Measurements from ENCODE around the gene PGGT1B.

PGGT1B gene

DNA sequence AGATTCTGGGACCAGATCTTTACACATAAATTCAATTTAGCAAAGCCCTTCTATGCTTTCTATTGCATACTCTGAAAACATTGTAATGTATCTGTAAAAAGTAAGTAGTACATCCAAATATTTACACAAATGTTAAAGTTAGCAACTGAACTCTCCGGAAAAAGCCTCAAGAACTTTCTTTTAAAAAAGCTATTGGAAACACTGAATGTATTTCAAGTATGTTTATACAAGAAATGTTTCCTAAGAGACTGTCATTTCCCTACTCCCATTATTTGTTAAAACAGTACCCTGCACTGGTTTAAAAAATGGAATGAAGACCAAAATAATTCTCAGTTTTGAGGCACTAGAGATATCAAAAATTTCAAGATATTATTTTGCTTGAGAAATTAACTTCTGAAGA lies 48.1 kb downstream of the PGGT1B start:
- no peaks in the 10 kb centered on the region for H3K4me1 ChIP-seq (ENCODE audit: control insufficient read depth, insufficient read depth, low read length, poor library complexity, severe bottlenecking)
- H3K27ac ChIP-seq (ENCODE audit: low read depth, low read length, severe bottlenecking): no peak overlapping the region
- peaks cover 24% of the 10 kb centered on the region for H3K36me3 ChIP-seq (ENCODE audit: control insufficient read depth, insufficient read depth, low read length)
- no peak overlapping the region for H3K4me3 ChIP-seq (ENCODE audit: extremely low read depth, insufficient read depth, low read length, poor library complexity, severe bottlenecking)
- WGBS, 2 experiments (ENCODE audit: insufficient coverage in 2 of 2): no CpG with 5 or more reads among the region's 1 CpG
- H3K9me3 ChIP-seq (ENCODE audit: control insufficient read depth, low read length): no peaks in the 10 kb centered on the region

DNA sequence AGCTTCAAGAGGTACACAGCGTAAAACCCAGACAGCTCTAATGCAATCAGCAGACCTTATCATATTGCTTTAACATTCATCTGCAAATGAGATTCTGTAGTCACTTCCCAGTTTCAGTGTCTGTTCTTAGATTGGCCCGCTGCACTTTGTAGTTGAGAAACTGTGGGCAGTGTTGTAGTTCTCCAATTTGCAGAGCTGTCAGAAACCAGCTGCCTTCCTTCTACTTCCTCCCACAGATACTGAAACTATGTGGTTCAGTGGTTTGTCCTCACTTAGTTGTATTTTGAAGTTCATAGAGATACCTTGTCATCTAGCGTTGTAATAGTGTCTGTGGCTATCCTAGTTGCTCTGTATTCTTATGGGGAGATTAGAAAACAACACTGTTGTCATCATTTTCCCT lies 53.4 kb downstream of the PGGT1B start:
- Histone ChIP-seq H3K4me3 (ENCODE audit: extremely low read depth, insufficient read depth, low read length, poor library complexity, severe bottlenecking) (no peak overlapping the region), H3K4me1 (ENCODE audit: control insufficient read depth, insufficient read depth, low read length, poor library complexity, severe bottlenecking) (no peaks in the 10 kb centered on the region), H3K27ac (ENCODE audit: low read depth, low read length, severe bottlenecking) (no peak overlapping the region), H3K9me3 (ENCODE audit: control insufficient read depth, low read length) (no peaks in the 10 kb centered on the region), H3K36me3 (ENCODE audit: control insufficient read depth, insufficient read depth, low read length) (peaks cover 11% of the 10 kb centered on the region)
- WGBS, 2 experiments (ENCODE audit: insufficient coverage in 2 of 2): 91% methylated on average over 1 of the region's 3 CpGs; no CpG with 5 or more reads in 1 of the 2 experiments

DNA sequence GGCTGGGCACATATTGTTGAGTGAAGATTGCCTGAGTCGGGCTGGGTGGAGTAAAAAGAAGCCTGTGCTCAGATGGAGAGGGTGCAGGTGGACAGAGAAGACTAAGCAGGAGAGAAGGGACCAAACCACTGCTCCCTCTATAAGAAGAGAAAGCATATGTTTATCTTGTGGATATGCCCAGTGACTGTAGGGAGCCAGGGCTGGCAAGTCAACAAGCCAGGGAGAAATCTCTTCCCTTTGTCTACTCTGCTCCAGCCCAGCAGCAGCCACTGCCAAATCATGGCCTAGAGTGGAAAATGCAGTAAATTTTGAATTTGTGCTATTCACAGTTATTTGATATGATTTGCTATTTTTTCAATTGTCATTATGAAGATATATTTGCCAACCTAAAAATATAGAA lies 59.7 kb downstream of the PGGT1B start:
- 100% methylated on average over 1 of the region's 1 CpG; no CpG with 5 or more reads in 1 of the 2 experiments for WGBS, 2 experiments (ENCODE audit: insufficient coverage in 2 of 2)
- no peaks in the 10 kb centered on the region for H3K9me3 ChIP-seq (ENCODE audit: control insufficient read depth, low read length)
- no peaks in the 10 kb centered on the region for H3K4me1 ChIP-seq (ENCODE audit: control insufficient read depth, insufficient read depth, low read length, poor library complexity, severe bottlenecking)
- H3K27ac ChIP-seq (ENCODE audit: low read depth, low read length, severe bottlenecking): no peak overlapping the region
- H3K36me3 ChIP-seq (ENCODE audit: control insufficient read depth, insufficient read depth, low read length): no peaks in the 10 kb centered on the region
- H3K4me3 ChIP-seq (ENCODE audit: extremely low read depth, insufficient read depth, low read length, poor library complexity, severe bottlenecking): no peak overlapping the region

DNA sequence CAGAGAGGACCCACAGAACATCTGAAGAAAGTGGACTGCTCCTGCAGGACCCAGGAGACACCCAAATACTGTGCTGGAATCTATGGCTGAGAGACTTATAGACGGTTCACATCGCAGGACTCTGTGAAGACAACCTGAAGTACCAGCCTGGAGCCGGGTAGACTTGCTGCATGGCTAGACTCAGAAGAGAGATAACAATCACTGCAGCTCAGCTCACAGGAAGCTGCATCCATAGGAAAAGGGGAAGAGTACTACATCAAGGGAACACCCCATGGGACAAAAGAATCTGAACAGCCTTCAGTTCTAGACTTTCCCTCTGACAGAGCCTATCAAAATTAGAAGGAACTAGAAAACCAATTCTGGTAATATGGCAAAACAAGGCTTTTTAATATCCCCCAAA lies 66.5 kb downstream of the PGGT1B start:
- Histone ChIP-seq H3K4me1 (ENCODE audit: control insufficient read depth, insufficient read depth, low read length, poor library complexity, severe bottlenecking) (no peaks in the 10 kb centered on the region), H3K36me3 (ENCODE audit: control insufficient read depth, insufficient read depth, low read length) (no peaks in the 10 kb centered on the region)
- WGBS, 2 experiments (ENCODE audit: insufficient coverage in 2 of 2): 90% methylated on average over 3 of the region's 3 CpGs

DNA sequence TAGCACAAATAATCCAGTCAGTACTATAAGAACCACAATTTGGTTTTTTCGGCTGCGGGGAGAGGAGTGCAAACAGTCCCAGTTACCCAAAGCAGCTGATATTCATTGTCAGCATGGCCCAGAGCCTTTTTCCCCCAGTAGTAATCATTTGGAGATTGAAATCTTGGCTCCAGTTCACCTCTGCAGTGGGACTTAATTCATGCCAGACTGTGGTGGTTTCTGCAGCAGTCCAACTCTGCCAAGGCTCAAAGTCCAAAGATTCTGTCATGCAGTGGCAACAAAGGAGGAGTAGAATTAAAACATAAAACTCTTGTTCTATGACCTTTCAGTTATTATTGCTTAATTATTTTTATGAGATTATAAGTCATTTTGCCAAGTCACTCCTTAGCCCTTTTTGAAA lies 68.0 kb downstream of the PGGT1B start:
- Histone ChIP-seq H3K27ac (ENCODE audit: low read depth, low read length, severe bottlenecking) (no peak overlapping the region), H3K9me3 (ENCODE audit: control insufficient read depth, low read length) (no peaks in the 10 kb centered on the region), H3K4me1 (ENCODE audit: control insufficient read depth, insufficient read depth, low read length, poor library complexity, severe bottlenecking) (no peaks in the 10 kb centered on the region), H3K36me3 (ENCODE audit: control insufficient read depth, insufficient read depth, low read length) (no peaks in the 10 kb centered on the region), H3K4me3 (ENCODE audit: extremely low read depth, insufficient read depth, low read length, poor library complexity, severe bottlenecking) (no peak overlapping the region)
- 85% methylated on average over 2 of the region's 2 CpGs; no CpG with 5 or more reads in 1 of the 2 experiments for WGBS, 2 experiments (ENCODE audit: insufficient coverage in 2 of 2)

More for the DNA sequence above, 66.5 kb downstream of the PGGT1B start:
- Histone ChIP-seq H3K9me3 (ENCODE audit: control insufficient read depth, low read length) (no peaks in the 10 kb centered on the region), H3K27ac (ENCODE audit: low read depth, low read length, severe bottlenecking) (no peak overlapping the region), H3K4me3 (ENCODE audit: extremely low read depth, insufficient read depth, low read length, poor library complexity, severe bottlenecking) (no peak overlapping the region)

DNA sequence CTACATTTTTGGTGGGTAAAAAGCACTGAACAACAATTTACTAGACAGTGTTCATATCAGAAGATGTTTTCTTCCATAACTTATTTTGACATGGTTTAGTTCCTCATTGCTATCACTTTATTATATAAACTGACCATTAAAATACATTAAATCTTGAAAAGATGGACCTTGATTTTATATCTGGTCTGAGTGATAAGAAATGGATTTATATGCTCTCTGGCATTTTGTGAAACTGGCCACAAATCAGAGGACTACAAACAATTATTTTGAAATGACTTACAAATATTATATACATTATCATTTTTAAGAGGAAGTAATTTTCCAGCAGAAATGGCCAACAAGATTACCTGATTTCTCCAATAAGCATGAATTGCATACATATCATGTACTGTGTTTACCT lies 69.4 kb downstream of the PGGT1B start:
- Histone ChIP-seq H3K4me1 (ENCODE audit: control insufficient read depth, insufficient read depth, low read length, poor library complexity, severe bottlenecking) (no peaks in the 10 kb centered on the region), H3K4me3 (ENCODE audit: extremely low read depth, insufficient read depth, low read length, poor library complexity, severe bottlenecking) (no peak overlapping the region), H3K9me3 (ENCODE audit: control insufficient read depth, low read length) (no peaks in the 10 kb centered on the region), H3K27ac (ENCODE audit: low read depth, low read length, severe bottlenecking) (no peak overlapping the region), H3K36me3 (ENCODE audit: control insufficient read depth, insufficient read depth, low read length) (no peaks in the 10 kb centered on the region)

DNA sequence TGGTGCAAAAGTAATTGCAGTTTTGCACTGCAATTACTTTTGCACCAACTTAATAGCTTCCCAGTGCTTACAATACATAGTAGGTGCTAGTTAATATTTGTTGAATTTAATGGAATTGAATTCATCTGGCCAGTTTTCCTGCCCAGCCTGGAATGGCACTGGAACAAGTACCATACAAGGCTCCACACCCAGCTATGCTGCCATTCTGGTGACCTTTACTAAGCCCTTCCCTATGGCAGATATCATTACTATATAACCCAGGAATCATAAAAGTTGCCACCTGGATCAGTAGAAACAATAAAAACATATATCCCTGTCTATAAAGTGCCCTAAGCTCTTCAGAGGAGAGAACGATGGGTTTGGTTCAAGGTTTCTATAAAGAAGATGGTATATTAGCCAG lies 70.6 kb downstream of the PGGT1B start:
- Histone ChIP-seq H3K4me1 (ENCODE audit: control insufficient read depth, insufficient read depth, low read length, poor library complexity, severe bottlenecking) (no peaks in the 10 kb centered on the region), H3K27ac (ENCODE audit: low read depth, low read length, severe bottlenecking) (no peak overlapping the region), H3K4me3 (ENCODE audit: extremely low read depth, insufficient read depth, low read length, poor library complexity, severe bottlenecking) (no peak overlapping the region), H3K9me3 (ENCODE audit: control insufficient read depth, low read length) (no peaks in the 10 kb centered on the region), H3K36me3 (ENCODE audit: control insufficient read depth, insufficient read depth, low read length) (no peaks in the 10 kb centered on the region)
- no CpG with 5 or more reads among the region's 1 CpG for WGBS, 2 experiments (ENCODE audit: insufficient coverage in 2 of 2)

DNA sequence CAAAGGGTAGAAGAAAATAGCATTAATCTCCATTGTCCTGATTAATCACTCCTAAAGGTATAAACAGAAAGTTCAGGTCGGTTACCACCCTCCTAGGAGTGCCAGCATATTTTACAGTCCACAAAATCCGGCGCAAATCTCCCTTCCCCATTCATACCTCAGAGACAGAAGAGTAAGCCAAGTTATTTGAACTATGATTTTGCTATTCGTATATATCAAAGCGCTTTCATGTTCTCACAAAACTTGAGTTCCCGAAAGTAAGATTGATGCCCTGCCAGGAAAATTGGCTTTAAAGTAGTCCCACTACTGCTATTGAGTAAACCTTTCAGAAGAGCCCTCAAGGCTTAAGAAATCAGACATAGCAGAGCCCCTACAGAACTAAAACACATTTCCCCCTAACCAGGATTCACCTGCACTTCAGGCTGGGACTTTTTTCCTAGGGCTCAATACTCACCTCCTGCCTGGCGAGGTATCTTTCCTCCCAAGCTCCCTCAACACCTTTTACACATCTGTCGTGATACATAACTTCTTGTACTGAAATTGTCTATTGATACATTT lies 71.1 kb downstream of the PGGT1B start:
- 94 to 98% methylated on average over 5 to 8 of the region's 8 CpGs for WGBS, 2 experiments (ENCODE audit: insufficient coverage in 2 of 2)
- Histone ChIP-seq H3K27ac (ENCODE audit: low read depth, low read length, severe bottlenecking) (no peak overlapping the region), H3K4me3 (ENCODE audit: extremely low read depth, insufficient read depth, low read length, poor library complexity, severe bottlenecking) (no peak overlapping the region), H3K36me3 (ENCODE audit: control insufficient read depth, insufficient read depth, low read length) (no peaks in the 10 kb centered on the region), H3K4me1 (ENCODE audit: control insufficient read depth, insufficient read depth, low read length, poor library complexity, severe bottlenecking) (no peaks in the 10 kb centered on the region), H3K9me3 (ENCODE audit: control insufficient read depth, low read length) (no peaks in the 10 kb centered on the region)

DNA sequence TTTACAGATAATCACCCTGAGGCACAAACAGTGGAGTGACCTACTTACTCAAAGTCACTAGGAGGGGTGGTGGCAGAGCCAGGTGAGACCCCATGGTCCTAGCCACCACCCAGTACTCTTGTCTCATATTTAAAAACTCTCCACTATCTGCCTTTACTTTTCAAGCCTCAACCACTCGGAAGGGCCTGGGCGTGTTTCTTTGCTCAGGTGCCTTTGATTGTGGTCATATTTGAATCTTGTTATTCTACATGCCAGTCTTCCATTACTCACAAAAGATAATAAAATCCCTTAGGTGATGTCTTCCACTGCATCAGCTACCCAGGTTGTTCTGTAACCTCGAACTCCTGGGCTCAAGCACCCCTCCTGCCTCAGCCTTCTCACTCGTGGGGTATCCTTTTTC lies 72.3 kb downstream of the PGGT1B start:
- 60 to 80% methylated on average over 1 to 2 of the region's 4 CpGs for WGBS, 2 experiments (ENCODE audit: insufficient coverage in 2 of 2)
- no peak overlapping the region for H3K4me3 ChIP-seq (ENCODE audit: extremely low read depth, insufficient read depth, low read length, poor library complexity, severe bottlenecking)

DNA sequence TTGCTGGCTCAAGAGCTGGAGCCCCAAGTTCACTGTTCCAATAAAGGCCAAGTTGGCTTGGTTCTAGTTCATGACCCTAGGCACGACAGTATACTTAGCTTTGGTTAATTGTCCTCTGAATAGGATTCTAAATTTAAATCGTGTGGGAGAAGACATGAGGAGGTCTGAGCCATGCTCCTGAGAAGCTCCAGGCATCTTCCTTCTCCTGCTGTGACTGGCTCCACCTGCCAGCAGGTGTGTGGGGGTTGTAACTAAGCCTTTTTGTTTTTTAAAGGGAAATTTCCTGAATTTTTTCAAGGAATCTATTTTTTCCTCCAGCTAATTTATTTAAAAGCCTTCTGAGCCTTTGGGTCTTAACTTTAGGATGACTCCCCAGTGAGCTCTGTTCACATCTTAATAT lies 72.8 kb downstream of the PGGT1B start:
- H3K4me3 ChIP-seq (ENCODE audit: extremely low read depth, insufficient read depth, low read length, poor library complexity, severe bottlenecking): no peak overlapping the region
- H3K36me3 ChIP-seq (ENCODE audit: control insufficient read depth, insufficient read depth, low read length): no peaks in the 10 kb centered on the region
- WGBS, 2 experiments (ENCODE audit: insufficient coverage in 2 of 2): 52 to 54% methylated on average over 2 of the region's 2 CpGs
- H3K9me3 ChIP-seq (ENCODE audit: control insufficient read depth, low read length): no peaks in the 10 kb centered on the region
- H3K27ac ChIP-seq (ENCODE audit: low read depth, low read length, severe bottlenecking): no peak overlapping the region
- H3K4me1 ChIP-seq (ENCODE audit: control insufficient read depth, insufficient read depth, low read length, poor library complexity, severe bottlenecking): no peaks in the 10 kb centered on the region

More for the DNA sequence above, 72.3 kb downstream of the PGGT1B start:
- Histone ChIP-seq H3K36me3 (ENCODE audit: control insufficient read depth, insufficient read depth, low read length) (no peaks in the 10 kb centered on the region), H3K27ac (ENCODE audit: low read depth, low read length, severe bottlenecking) (no peak overlapping the region), H3K4me1 (ENCODE audit: control insufficient read depth, insufficient read depth, low read length, poor library complexity, severe bottlenecking) (no peaks in the 10 kb centered on the region), H3K9me3 (ENCODE audit: control insufficient read depth, low read length) (no peaks in the 10 kb centered on the region)

DNA sequence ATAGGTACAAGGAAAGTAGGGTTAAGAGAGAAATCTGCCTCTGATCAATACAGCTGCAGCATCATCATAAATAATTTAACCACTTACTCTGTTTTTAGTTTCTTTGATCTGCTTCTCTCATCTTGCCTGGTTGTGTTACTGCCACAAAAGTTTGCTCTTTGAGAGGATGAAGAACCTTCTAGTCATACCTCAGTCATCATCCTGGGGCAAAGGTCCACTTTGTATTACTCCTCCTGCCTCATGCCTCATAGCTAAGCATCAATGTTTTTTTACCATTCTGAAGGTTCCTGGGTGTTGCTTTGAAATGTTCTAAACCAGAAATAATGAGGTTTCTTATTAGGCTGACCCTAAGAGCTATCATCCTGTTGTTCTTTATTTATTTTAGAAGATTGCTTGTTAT lies 75.9 kb downstream of the PGGT1B start:
- H3K9me3 ChIP-seq (ENCODE audit: control insufficient read depth, low read length): no peaks in the 10 kb centered on the region
- H3K27ac ChIP-seq (ENCODE audit: low read depth, low read length, severe bottlenecking): no peak overlapping the region

More for the DNA sequence above, 75.9 kb downstream of the PGGT1B start:
- Histone ChIP-seq H3K4me1 (ENCODE audit: control insufficient read depth, insufficient read depth, low read length, poor library complexity, severe bottlenecking) (no peaks in the 10 kb centered on the region), H3K36me3 (ENCODE audit: control insufficient read depth, insufficient read depth, low read length) (no peaks in the 10 kb centered on the region), H3K4me3 (ENCODE audit: extremely low read depth, insufficient read depth, low read length, poor library complexity, severe bottlenecking) (no peak overlapping the region)
